ENCODE results near the gene ZNF492.

GRCh38 chr19:22627526-22627925 is 6.6 kb upstream of the ZNF492 start:
- TF ChIP-seq, protein P1, sequence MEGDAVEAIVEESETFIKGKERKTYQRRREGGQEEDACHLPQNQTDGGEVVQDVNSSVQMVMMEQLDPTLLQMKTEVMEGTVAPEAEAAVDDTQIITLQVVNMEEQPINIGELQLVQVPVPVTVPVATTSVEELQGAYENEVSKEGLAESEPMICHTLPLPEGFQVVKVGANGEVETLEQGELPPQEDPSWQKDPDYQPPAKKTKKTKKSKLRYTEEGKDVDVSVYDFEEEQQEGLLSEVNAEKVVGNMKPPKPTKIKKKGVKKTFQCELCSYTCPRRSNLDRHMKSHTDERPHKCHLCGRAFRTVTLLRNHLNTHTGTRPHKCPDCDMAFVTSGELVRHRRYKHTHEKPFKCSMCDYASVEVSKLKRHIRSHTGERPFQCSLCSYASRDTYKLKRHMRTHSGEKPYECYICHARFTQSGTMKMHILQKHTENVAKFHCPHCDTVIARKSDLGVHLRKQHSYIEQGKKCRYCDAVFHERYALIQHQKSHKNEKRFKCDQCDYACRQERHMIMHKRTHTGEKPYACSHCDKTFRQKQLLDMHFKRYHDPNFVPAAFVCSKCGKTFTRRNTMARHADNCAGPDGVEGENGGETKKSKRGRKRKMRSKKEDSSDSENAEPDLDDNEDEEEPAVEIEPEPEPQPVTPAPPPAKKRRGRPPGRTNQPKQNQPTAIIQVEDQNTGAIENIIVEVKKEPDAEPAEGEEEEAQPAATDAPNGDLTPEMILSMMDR (IDR thresholded peaks at IDR 0.05): no peak
- TF ChIP-seq EP300 (IDR thresholded peaks at IDR 0.05; ENCODE audit: low read depth) (no peak), POLR2A (IDR thresholded peaks at IDR 0.05) (no peak)

Measured in transverse colon (tissue), 3 donors.